Measurements from ENCODE around the gene ERICH6B. TPM values are rescaled to one million over a fixed set of nuclear protein-coding genes. Genes with fewer than 3 reads are reported as not detected.

ERICH6B gene
- polyA plus RNA-seq, 3 donors, result 1.1 to 1.5 (median 1.1) TPM

GRCh38 chr13:45602183-45603170 is 13.1 kb downstream of the ERICH6B start:
- no peak for DNase-seq (ENCODE audit: low read depth in 3 of 3, low spot score in 2 of 3)

- DNase-seq (ENCODE audit: low read depth in 3 of 3, low spot score in 2 of 3), result no peak
These were observed 13.9 kb downstream of the ERICH6B start for GRCh38 chr13:45601680-45602079.

- DNase-seq (ENCODE audit: low read depth in 3 of 3, low spot score in 2 of 3), result no peak
These were observed 16.9 kb downstream of the ERICH6B start for GRCh38 chr13:45598597-45598996.

GRCh38 chr13:45596800-45597475 is 18.6 kb downstream of the ERICH6B start:
- DNase-seq (ENCODE audit: low read depth in 3 of 3, low spot score in 2 of 3), result no peak

- no peak for DNase-seq (ENCODE audit: low read depth in 3 of 3, low spot score in 2 of 3)
These were observed 19.6 kb downstream of the ERICH6B start for GRCh38 chr13:45595965-45596364.

- DNase-seq (ENCODE audit: low read depth in 3 of 3, low spot score in 2 of 3), result no peak
These were observed 20.8 kb downstream of the ERICH6B start for GRCh38 chr13:45594764-45595163.

- DNase-seq (ENCODE audit: low read depth in 3 of 3, low spot score in 2 of 3), result no peak
These were observed 21.3 kb downstream of the ERICH6B start for GRCh38 chr13:45594227-45594626.

GRCh38 chr13:45592758-45593157 is 22.8 kb downstream of the ERICH6B start:
- DNase-seq (ENCODE audit: low read depth in 3 of 3, low spot score in 2 of 3), result no peak

- no peak for DNase-seq (ENCODE audit: low read depth in 3 of 3, low spot score in 2 of 3)
These were observed 25.5 kb downstream of the ERICH6B start for GRCh38 chr13:45590066-45590465.

- no peak for DNase-seq (ENCODE audit: low read depth in 3 of 3, low spot score in 2 of 3)
These were observed 27.6 kb downstream of the ERICH6B start for GRCh38 chr13:45587897-45588296.

GRCh38 chr13:45584816-45585215 is 30.7 kb downstream of the ERICH6B start:
- no peak for DNase-seq (ENCODE audit: low read depth in 3 of 3, low spot score in 2 of 3)

- no peak for DNase-seq (ENCODE audit: low read depth in 3 of 3, low spot score in 2 of 3)
These were observed 33.0 kb downstream of the ERICH6B start for GRCh38 chr13:45582408-45583076.

GRCh38 chr13:45576466-45576865 is 39.1 kb downstream of the ERICH6B start:
- no peak for DNase-seq (ENCODE audit: low read depth in 3 of 3, low spot score in 2 of 3)

- DNase-seq (ENCODE audit: low read depth in 3 of 3, low spot score in 2 of 3), result no peak
These were observed 39.7 kb downstream of the ERICH6B start for GRCh38 chr13:45575830-45576180.

GRCh38 chr13:45575146-45575829 is 40.3 kb downstream of the ERICH6B start:
- no peak for DNase-seq (ENCODE audit: low read depth in 3 of 3, low spot score in 2 of 3)

GRCh38 chr13:45565331-45565730 is 50.2 kb downstream of the ERICH6B start:
- no peak for DNase-seq (ENCODE audit: low read depth in 3 of 3, low spot score in 2 of 3)

GRCh38 chr13:45564133-45564776 is 51.3 kb downstream of the ERICH6B start:
- no peak for DNase-seq (ENCODE audit: low read depth in 3 of 3, low spot score in 2 of 3)

GRCh38 chr13:45554604-45555109 is 60.9 kb downstream of the ERICH6B start:
- no peak for DNase-seq (ENCODE audit: low read depth in 3 of 3, low spot score in 2 of 3)

GRCh38 chr13:45548281-45548680 is 67.3 kb downstream of the ERICH6B start:
- no peak for DNase-seq (ENCODE audit: low read depth in 3 of 3, low spot score in 2 of 3)

- no peak for DNase-seq (ENCODE audit: low read depth in 3 of 3, low spot score in 2 of 3)
These were observed 69.2 kb downstream of the ERICH6B start for GRCh38 chr13:45546410-45546765.

Data from right renal cortex interstitium (tissue), 3 donors.